ELR (cell line): ENCODE measurements around the gene S100A3.

ENCODE experiments used
- DNase-seq: peaks from one replicate; pipeline ENCODE4 v3.0.0-alpha.2; 2015; ENCODE audit warnings: low read depth

The S100A3 gene

GRCh38 chr1:153547560-153548551 lies 1.2 kb downstream of the S100A3 start:
- DNase-seq, result no peak

- DNase-seq, result no peak
These were observed 2.1 kb downstream of the S100A3 start for GRCh38 chr1:153546796-153547559.

GRCh38 chr1:153546371-153546770 lies 2.7 kb downstream of the S100A3 start:
- DNase-seq, result no peak

GRCh38 chr1:153545067-153546055 lies 3.7 kb downstream of the S100A3 start, which contains the start of gene S100A4:
Gene S100A4 (minus strand): TSS chr1:153545806. CDS start chr1:153544794, 1,012 bp downstream.
- peak; percentile 88 for DNase-seq

GRCh38 chr1:153544453-153545066 lies 4.5 kb downstream of the S100A3 start:
- DNase-seq, result no peak

GRCh38 chr1:153543736-153544135 lies 5.3 kb downstream of the S100A3 start:
- DNase-seq, result no peak

- DNase-seq, result no peak
These were observed 5.9 kb downstream of the S100A3 start for GRCh38 chr1:153542956-153543711.

- no peak for DNase-seq
These were observed 7.1 kb downstream of the S100A3 start for GRCh38 chr1:153541641-153542590.

GRCh38 chr1:153540394-153541361 lies 8.4 kb downstream of the S100A3 start, which contains the start of gene S100A5:
Gene S100A5 (minus strand): TSS chr1:153540934. CDS start chr1:153540191, 743 bp downstream.
- peak; percentile 79 for DNase-seq

GRCh38 chr1:153539395-153540093 lies 9.5 kb downstream of the S100A3 start:
- DNase-seq, result no peak

GRCh38 chr1:153538315-153538821 lies 10.7 kb downstream of the S100A3 start:
- peak; percentile 67 for DNase-seq

- DNase-seq, result no peak
These were observed 11.7 kb downstream of the S100A3 start for GRCh38 chr1:153537376-153537730.

- DNase-seq, result no peak
These were observed 12.2 kb downstream of the S100A3 start for GRCh38 chr1:153536671-153537375.

GRCh38 chr1:153536012-153536670 lies 12.9 kb downstream of the S100A3 start:
- peak; percentile 98 for DNase-seq

- peak; percentile 64 for DNase-seq
These were observed 13.6 kb downstream of the S100A3 start, which contains the start of gene S100A6 for GRCh38 chr1:153535242-153536011. Gene S100A6 (minus strand): TSS chr1:153535991. CDS start chr1:153535339, 652 bp downstream.
